ENCODE measurements around the gene NNMT. TPM values are rescaled to one million over a fixed set of nuclear protein-coding genes. Genes with fewer than 3 reads are reported as not detected.

Gene NNMT
- total and polyA plus RNA-seq, 7 donors = 165 to 3,089 (median 751) TPM

GRCh38 chr11:114296605-114297372 lies 590 bp downstream of the NNMT start:
- peak in 3 of 4 donors; percentile 12 to 38 (median 25) for ATAC-seq
- DNase-seq = no peak
- H3K27ac ChIP-seq = peak overlapping the region; percentile 80
- WGBS, 3 donors = 27 to 46% (median 31%) methylated on average over 7 of the region's 7 CpGs
- peak overlapping the region; percentile 72 for H3K4me3 ChIP-seq
- TF ChIP-seq, protein P1, sequence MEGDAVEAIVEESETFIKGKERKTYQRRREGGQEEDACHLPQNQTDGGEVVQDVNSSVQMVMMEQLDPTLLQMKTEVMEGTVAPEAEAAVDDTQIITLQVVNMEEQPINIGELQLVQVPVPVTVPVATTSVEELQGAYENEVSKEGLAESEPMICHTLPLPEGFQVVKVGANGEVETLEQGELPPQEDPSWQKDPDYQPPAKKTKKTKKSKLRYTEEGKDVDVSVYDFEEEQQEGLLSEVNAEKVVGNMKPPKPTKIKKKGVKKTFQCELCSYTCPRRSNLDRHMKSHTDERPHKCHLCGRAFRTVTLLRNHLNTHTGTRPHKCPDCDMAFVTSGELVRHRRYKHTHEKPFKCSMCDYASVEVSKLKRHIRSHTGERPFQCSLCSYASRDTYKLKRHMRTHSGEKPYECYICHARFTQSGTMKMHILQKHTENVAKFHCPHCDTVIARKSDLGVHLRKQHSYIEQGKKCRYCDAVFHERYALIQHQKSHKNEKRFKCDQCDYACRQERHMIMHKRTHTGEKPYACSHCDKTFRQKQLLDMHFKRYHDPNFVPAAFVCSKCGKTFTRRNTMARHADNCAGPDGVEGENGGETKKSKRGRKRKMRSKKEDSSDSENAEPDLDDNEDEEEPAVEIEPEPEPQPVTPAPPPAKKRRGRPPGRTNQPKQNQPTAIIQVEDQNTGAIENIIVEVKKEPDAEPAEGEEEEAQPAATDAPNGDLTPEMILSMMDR (IDR thresholded peaks at IDR 0.05) = no peak
- H3K4me1 ChIP-seq = peaks cover 26% of the 10 kb centered on the region
- intact Hi-C loops (cut with DNase I) = no loop called here
- H3K36me3 ChIP-seq (ENCODE audit: insufficient read depth in 1 of 2, low read depth in 1 of 2) = peaks cover 2 to 36% of the 10 kb centered on the region in 2 donors
- H3K9me3 ChIP-seq = peaks cover 1% of the 10 kb centered on the region
- no peaks in the 10 kb centered on the region for H3K27me3 ChIP-seq (ENCODE audit: insufficient read depth in 3 of 3, low read length in 2 of 3)

DNA sequence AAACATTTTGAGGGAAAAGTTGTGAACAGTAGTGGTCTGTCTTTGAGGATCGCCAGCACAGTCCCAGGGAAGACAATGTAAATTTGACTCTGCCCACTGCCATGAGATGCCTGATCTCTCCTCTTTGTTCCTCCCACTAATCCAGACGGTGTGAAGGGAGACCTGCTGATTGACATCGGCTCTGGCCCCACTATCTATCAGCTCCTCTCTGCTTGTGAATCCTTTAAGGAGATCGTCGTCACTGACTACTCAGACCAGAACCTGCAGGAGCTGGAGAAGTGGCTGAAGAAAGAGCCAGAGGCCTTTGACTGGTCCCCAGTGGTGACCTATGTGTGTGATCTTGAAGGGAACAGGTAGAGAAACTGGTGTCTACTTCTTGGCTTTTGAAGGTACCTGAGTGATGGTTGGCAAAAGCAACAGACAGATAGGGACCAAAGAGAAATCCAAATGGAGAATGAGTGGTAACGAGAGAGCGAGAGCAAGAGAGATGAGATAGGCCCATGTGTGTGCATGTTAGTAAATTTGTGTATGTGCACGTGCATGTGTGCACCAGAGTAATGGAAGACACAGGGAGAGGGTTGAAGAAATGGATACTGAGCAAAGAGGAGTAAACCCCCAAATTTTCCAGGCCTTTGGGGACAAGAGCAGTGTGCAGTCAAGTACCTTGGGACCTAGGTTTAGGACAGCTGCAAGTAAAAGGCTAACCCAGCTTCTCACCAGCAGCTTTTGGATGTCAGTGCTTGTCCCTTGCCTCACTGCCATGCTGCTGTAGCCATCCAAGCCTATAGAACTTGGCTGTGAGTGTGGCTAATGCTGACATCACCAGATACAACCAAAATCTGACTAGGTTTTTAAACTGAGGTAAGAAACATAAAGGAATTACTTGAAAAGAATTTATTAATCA lies 1.9 kb downstream of the NNMT start:
- Histone ChIP-seq H3K27ac (peak overlapping the region; percentile 80), H3K4me1 (peaks cover 14% of the 10 kb centered on the region), H3K9me3 (peaks cover 5% of the 10 kb centered on the region), H3K27me3 (ENCODE audit: insufficient read depth in 3 of 3, low read length in 2 of 3) (no peaks in the 10 kb centered on the region), H3K36me3 (ENCODE audit: insufficient read depth in 1 of 2, low read depth in 1 of 2) (peaks cover 2 to 40% of the 10 kb centered on the region in 2 donors), H3K4me3 (peak overlapping the region; percentile 72)
- intact Hi-C loops (cut with DNase I) = no loop called here
- TF ChIP-seq, protein P1 (IDR thresholded peaks at IDR 0.05) = no peak
- DNase-seq = no peak
- 61 to 71% (median 67%) methylated on average over 8 of the region's 8 CpGs for WGBS, 3 donors
- no peak for ATAC-seq

DNA sequence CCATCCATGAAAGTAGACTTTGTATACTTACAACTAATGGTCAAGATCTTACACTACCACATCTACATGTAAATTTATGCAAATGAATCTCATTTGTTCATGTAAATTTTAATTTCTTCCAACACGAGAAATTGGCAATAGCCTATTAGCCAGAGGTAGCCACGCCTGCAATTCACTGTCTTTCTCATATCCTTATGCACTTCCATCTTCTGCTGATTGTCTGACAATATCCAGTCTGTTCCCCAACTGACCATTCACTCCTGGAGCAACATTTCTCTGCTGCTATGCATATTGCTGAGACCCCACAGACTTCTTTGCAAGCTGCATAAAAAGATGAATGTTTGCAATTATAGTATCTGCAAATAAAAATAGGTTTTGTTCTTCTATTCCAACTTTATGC lies 2.5 kb downstream of the NNMT start:
- DNase-seq (no peak), ATAC-seq (no peak)
- H3K36me3 ChIP-seq (ENCODE audit: insufficient read depth in 1 of 2, low read depth in 1 of 2) = peaks cover 2 to 40% of the 10 kb centered on the region in 2 donors
- peaks cover 8% of the 10 kb centered on the region for H3K4me1 ChIP-seq
- H3K27ac ChIP-seq = no peak overlapping the region
- peak overlapping the region; percentile 72 for H3K4me3 ChIP-seq
- 66 to 84% (median 67%) methylated on average over 2 of the region's 2 CpGs for WGBS, 3 donors
- TF ChIP-seq, protein P1 (IDR thresholded peaks at IDR 0.05) = no peak
- H3K9me3 ChIP-seq = peaks cover 5% of the 10 kb centered on the region
- no peaks in the 10 kb centered on the region for H3K27me3 ChIP-seq (ENCODE audit: insufficient read depth in 3 of 3, low read length in 2 of 3)
- intact Hi-C loops (cut with DNase I) = no loop called here

DNA sequence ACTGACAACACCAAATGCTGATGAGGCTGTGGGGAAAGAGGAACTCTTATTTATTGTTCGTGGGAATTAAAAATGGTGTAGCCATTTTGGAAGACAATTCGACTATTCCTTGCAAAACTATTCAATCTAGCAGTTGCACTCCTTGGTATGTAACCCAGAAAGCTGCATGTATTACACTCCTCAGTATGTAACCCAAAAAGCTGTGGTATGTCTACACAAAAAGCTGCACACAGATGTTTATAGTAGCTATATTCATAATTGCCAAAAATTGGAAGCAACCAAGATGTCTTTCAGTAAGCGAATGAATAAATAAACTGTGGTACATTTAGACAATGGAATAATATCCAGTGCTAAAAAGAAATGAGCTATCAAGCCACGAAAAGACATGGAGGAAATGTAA lies 4.9 kb downstream of the NNMT start:
- no peak overlapping the region for H3K27ac ChIP-seq
- ATAC-seq (no peak), DNase-seq (no peak)
- TF ChIP-seq, protein P1 (IDR thresholded peaks at IDR 0.05) = no peak
- H3K9me3 ChIP-seq = peaks cover 5% of the 10 kb centered on the region
- H3K36me3 ChIP-seq (ENCODE audit: insufficient read depth in 1 of 2, low read depth in 1 of 2) = peaks cover 2 to 50% of the 10 kb centered on the region in 2 donors
- H3K27me3 ChIP-seq (ENCODE audit: insufficient read depth in 3 of 3, low read length in 2 of 3) = no peaks in the 10 kb centered on the region
- no peaks in the 10 kb centered on the region for H3K4me1 ChIP-seq
- H3K4me3 ChIP-seq = peak overlapping the region; percentile 72
- 83 to 88% (median 84%) methylated on average over 4 of the region's 4 CpGs for WGBS, 3 donors
- intact Hi-C loops (cut with DNase I) = no loop called here

Measured in psoas muscle (tissue), 8 donors.